Measurements from ENCODE around the gene PRMT1.
"Not testable (repeated sequence)": the region's sequence is repeated elsewhere in the genome, so short reads cannot be mapped to it uniquely, and the experiment has no call there.

PRMT1 gene

DNA sequence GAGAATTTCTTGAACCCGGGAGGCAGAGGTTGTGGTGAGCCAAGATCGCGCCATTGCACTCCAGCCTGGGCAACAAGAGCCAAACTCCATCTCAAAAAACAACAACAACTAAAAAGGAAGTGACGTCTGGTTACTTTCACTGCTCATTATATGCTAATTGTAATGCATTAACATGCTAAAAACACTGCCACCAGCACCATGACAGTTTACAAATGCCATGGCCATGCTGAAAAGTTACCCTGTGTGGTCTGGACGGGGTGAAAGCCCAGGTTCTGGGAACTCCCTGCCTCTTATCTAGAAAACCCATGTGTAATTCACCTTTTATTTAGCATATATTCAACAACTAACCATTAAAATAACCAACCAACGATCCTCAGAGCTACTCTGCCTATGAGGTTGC is 41.9 kb downstream of the PRMT1 start:
- TF ChIP-seq, protein P1, sequence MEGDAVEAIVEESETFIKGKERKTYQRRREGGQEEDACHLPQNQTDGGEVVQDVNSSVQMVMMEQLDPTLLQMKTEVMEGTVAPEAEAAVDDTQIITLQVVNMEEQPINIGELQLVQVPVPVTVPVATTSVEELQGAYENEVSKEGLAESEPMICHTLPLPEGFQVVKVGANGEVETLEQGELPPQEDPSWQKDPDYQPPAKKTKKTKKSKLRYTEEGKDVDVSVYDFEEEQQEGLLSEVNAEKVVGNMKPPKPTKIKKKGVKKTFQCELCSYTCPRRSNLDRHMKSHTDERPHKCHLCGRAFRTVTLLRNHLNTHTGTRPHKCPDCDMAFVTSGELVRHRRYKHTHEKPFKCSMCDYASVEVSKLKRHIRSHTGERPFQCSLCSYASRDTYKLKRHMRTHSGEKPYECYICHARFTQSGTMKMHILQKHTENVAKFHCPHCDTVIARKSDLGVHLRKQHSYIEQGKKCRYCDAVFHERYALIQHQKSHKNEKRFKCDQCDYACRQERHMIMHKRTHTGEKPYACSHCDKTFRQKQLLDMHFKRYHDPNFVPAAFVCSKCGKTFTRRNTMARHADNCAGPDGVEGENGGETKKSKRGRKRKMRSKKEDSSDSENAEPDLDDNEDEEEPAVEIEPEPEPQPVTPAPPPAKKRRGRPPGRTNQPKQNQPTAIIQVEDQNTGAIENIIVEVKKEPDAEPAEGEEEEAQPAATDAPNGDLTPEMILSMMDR (IDR thresholded peaks at IDR 0.05), result no peak
- no peaks in the 10 kb centered on the region for H3K36me3 ChIP-seq
- H3K27me3 ChIP-seq, result no peaks in the 10 kb centered on the region
- no peaks in the 10 kb centered on the region for H3K9me3 ChIP-seq
- H3K4me1 ChIP-seq (ENCODE audit: control insufficient read depth in 1 of 2, insufficient read depth in 1 of 2, low read depth in 1 of 2, low read length in 1 of 2), result peaks cover 6 to 13% of the 10 kb centered on the region in 2 experiments
- no peak overlapping the region for H3K4me3 ChIP-seq (ENCODE audit: low read depth in 1 of 2, low read length in 1 of 2)
- H3K27ac ChIP-seq, result no peak overlapping the region

DNA sequence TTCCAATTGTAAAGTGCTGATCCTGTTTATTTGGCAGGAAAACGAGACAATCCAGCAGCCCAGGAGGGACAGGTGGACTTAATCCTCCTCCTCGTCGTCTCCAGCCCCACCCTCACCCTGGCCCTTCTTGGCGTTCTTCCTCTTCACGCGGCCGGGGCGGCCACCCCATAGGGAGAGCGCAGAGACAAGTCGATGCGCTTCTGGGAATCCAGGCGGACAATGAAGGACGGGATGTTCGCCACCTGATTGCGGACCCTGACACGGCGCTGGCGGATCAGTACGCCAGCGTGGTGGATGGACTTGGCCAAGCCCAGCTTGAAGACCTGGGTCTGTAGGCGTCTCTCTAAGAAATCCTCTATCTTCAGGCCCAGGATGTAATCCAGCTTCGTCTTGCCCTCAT is 42.3 kb downstream of the PRMT1 start:
- H3K36me3 ChIP-seq; H3K9me3 ChIP-seq; H3K4me3 ChIP-seq (ENCODE audit: low read depth in 1 of 2, low read length in 1 of 2); H3K27ac ChIP-seq; H3K27me3 ChIP-seq: not testable (repeated sequence)
- peaks cover 6 to 13% of the 10 kb centered on the region in 2 experiments for H3K4me1 ChIP-seq (ENCODE audit: control insufficient read depth in 1 of 2, insufficient read depth in 1 of 2, low read depth in 1 of 2, low read length in 1 of 2)

DNA sequence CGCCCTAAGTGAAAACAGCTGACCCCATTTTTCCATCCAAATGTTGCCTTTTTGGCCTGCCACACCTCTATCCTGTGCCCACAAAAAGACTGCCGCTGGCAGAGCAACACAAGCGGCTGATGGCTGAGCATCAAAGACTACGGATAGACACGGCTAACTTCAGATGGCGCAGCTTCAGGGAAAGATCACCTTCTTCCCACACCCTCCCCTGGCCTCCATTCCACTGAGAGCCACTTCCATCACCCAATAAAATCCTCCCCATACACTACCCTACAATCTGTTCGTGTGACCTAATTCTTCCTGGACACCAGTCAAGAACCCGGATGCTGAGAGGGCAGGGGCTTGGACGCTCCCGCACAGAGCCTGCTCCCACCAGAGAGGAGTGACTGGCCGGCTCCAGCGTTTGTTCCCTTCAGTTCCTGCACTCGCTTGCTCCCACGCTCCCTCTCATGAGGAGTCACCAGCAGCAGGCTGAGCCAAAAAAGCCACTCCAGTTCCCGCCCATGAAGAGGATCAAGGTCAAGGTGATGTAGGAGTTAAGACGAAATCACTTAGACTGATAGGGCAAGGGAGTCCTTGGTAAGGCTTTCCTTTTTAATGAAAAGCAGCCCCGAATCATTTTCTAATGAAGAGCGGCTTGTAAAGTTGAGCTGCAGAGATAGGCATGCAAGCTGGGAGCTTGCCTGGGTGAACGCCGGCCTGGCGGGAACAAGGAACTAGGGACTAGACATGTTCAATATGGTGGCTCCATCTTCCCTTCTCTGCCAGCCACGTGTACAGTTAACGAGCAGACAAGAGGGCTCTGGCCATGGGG is 50.4 kb downstream of the PRMT1 start:
- TF ChIP-seq, protein P1 (IDR thresholded peaks at IDR 0.05), result no peak
- Histone ChIP-seq H3K36me3 (no peaks in the 10 kb centered on the region), H3K4me3 (ENCODE audit: low read depth in 1 of 2, low read length in 1 of 2) (no peak overlapping the region), H3K27ac (no peak overlapping the region), H3K4me1 (ENCODE audit: control insufficient read depth in 1 of 2, insufficient read depth in 1 of 2, low read depth in 1 of 2, low read length in 1 of 2) (no peaks in the 10 kb centered on the region), H3K9me3 (no peaks in the 10 kb centered on the region), H3K27me3 (no peaks in the 10 kb centered on the region)

DNA sequence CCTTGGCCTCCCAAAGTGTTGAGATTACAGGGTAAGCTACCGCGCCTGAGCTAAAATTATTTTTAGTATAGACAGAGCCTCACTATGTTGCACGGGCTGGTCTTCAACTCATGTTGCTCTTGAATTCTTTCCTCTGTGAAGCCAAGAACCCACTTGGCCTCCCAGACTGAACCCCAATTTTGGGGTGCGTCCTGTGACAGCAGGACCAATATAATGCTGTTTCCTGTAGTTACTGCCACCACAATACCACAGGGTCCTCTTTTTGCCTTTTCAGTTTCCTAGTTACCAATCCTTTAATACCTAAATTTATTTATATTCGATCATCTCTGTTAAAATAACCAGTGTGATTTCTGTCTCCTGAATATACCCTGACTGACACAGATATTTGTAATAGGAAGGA is 53.1 kb downstream of the PRMT1 start:
- TF ChIP-seq, protein P1 (IDR thresholded peaks at IDR 0.05), result no peak
- H3K4me1 ChIP-seq (ENCODE audit: control insufficient read depth in 1 of 2, insufficient read depth in 1 of 2, low read depth in 1 of 2, low read length in 1 of 2), result no peaks in the 10 kb centered on the region

More for the DNA sequence above, 53.1 kb downstream of the PRMT1 start:
- Histone ChIP-seq H3K27me3 (no peaks in the 10 kb centered on the region), H3K9me3 (no peaks in the 10 kb centered on the region), H3K27ac (no peak overlapping the region), H3K4me3 (ENCODE audit: low read depth in 1 of 2, low read length in 1 of 2) (no peak overlapping the region), H3K36me3 (no peaks in the 10 kb centered on the region)

Measured in neutrophil (primary cell).